HCT116 (cell line): ENCODE measurements around the gene RRAGD. TPM values are rescaled to one million over a fixed set of nuclear protein-coding genes. Genes with fewer than 3 reads are reported as not detected.

Experiments
- ATAC-seq: fragments of 200-7000 bp; cut with Tn5 transposase; 2 replicates; pipeline ENCODE4 v1.9.1; 2020; ENCODE audit warnings: mild to moderate bottlenecking, moderate library complexity
- BruUV-seq: library from RNA; stranded (reverse); fragments of 400-500 nt; replicated peaks from 2 replicates; lab custom pipeline; 2021; lab: Mats Ljungman, UMichigan
- CTCF ChIA-PET: fragments of 300-600 bp; sonication (Branson Sonifier 250); formaldehyde crosslinking; loops from one replicate; lab custom pipeline; 2021; ENCODE audit warnings: antibody characterized with exemption; lab: Charles Lee
- POLR2A ChIA-PET: fragments of 300-600, 350-600 bp; sonication (Branson Sonifier 250); formaldehyde crosslinking; loops from one replicate; lab custom pipeline; 2021; ENCODE audit warnings: antibody characterized with exemption; lab: Charles Lee
- RAD21 ChIA-PET, 2 experiments: fragments of 300-600 bp; sonication (Branson Sonifier 250); formaldehyde crosslinking; loops; one replicate each; lab custom pipeline; 2023; ENCODE audit warnings: low total read pairs in 2 of 2; ENCODE audit not compliant: uncharacterized antibody in 2 of 2, unreplicated experiment in 2 of 2, low non-redundant PET in 1 of 2; lab: Charles Lee
- DNase-seq: peaks from one replicate; pipeline ENCODE4 v3.0.0-alpha.2; 2010; ENCODE audit warnings: low read depth, low spot score
- H2AFZ ChIP-seq: fragments of 200-600 bp; shearing (Covaris generic), sonication (generic); 2 replicates; pipeline ENCODE4 v1.6.1; 2017; ENCODE audit warnings: low read depth, mixed run types, mixed read lengths, antibody characterized with exemption, low read length; ENCODE audit not compliant: poor library complexity, severe bottlenecking
- H3K27ac ChIP-seq: 2 replicates; pipeline ENCODE4 v1.5.1; 2012; ENCODE audit warnings: low read depth, low read length
- H3K27me3 ChIP-seq: fragments of 200-600 bp; sonication (generic); 2 replicates; pipeline ENCODE4 v1.6.1; 2016; ENCODE audit warnings: mixed run types, low read length, mixed read lengths; ENCODE audit not compliant: insufficient read depth
- H3K36me3 ChIP-seq, 2 experiments: fragments of 200-500 bp in 1 of 2; fragments of 200-600 bp in 1 of 2; sonication (Bioruptor generic) in 1 of 2; sonication (generic) in 1 of 2; 2 replicates each; pipeline versions ENCODE4 v1.5.1 to v1.6.1; 2014 to 2016; ENCODE audit warnings: low read length in 2 of 2, inconsistent platforms in 1 of 2, mixed read lengths in 1 of 2, mixed run types in 1 of 2; ENCODE audit not compliant: insufficient read depth in 2 of 2, control insufficient read depth in 1 of 2
- H3K4me1 ChIP-seq, 2 experiments: fragments of 200-600 bp in 1 of 2; sonication (generic) in 1 of 2; 2 replicates each; pipeline versions ENCODE4 v1.5.1 to v1.6.1; 2012 to 2017; ENCODE audit warnings: low read length in 2 of 2, inconsistent platforms in 1 of 2, mild to moderate bottlenecking in 1 of 2, mixed read lengths in 1 of 2, mixed run types in 1 of 2, moderate library complexity in 1 of 2; ENCODE audit not compliant: insufficient read depth in 2 of 2, control insufficient read depth in 1 of 2
- H3K4me2 ChIP-seq: fragments of 200-600 bp; sonication (generic); 2 replicates; pipeline ENCODE4 v1.6.1; 2017; ENCODE audit warnings: mixed run types, low read length, mixed read lengths
- H3K4me3 ChIP-seq, 2 experiments: fragments of 200-600 bp in 1 of 2; sonication (generic) in 1 of 2; replicated peaks in 1 of 2; 2 replicates each; pipeline ENCODE4 v1.5.1; 2011 to 2016; ENCODE audit warnings: low read length in 2 of 2, control low read depth in 1 of 2, low read depth in 1 of 2, mild to moderate bottlenecking in 1 of 2, mixed read lengths in 1 of 2, mixed run types in 1 of 2
- H3K79me2 ChIP-seq: fragments of 200-600 bp; sonication (generic); 2 replicates; pipeline ENCODE4 v1.6.1; 2017; ENCODE audit warnings: mild to moderate bottlenecking, mixed run types, low read length, moderate library complexity, mixed read lengths; ENCODE audit not compliant: insufficient read depth
- H3K9ac ChIP-seq: fragments of 200-600 bp; sonication (generic); 2 replicates; pipeline ENCODE4 v1.6.1; 2016; ENCODE audit warnings: low read length, mixed read lengths
- H3K9me2 ChIP-seq: fragments of 200-600 bp; sonication (generic), shearing (Covaris generic); 2 replicates; pipeline ENCODE4 v1.6.1; 2017; ENCODE audit warnings: mixed run types, mild to moderate bottlenecking, moderate library complexity; ENCODE audit not compliant: insufficient read depth
- H3K9me3 ChIP-seq, 2 experiments: fragments of 200-500 bp in 1 of 2; fragments of 200-600 bp in 1 of 2; sonication (Bioruptor generic) in 1 of 2; sonication (generic) in 1 of 2; 2 replicates each; pipeline ENCODE4 v1.6.1; 2014 to 2017; ENCODE audit warnings: low read length in 2 of 2, mixed read lengths in 2 of 2, inconsistent platforms in 1 of 2, low read depth in 1 of 2, mild to moderate bottlenecking in 1 of 2, mixed run types in 1 of 2, moderate library complexity in 1 of 2; ENCODE audit not compliant: control insufficient read depth in 1 of 2, insufficient read depth in 1 of 2
- H4K20me1 ChIP-seq: fragments of 200-600 bp; sonication (generic), shearing (Covaris generic); 2 replicates; pipeline ENCODE4 v1.6.1; 2017; ENCODE audit warnings: mixed run types, mild to moderate bottlenecking, moderate library complexity; ENCODE audit not compliant: insufficient read depth
- CBX3 ChIP-seq: IDR thresholded peaks from 2 replicates; pipeline ENCODE4 v1.6.1; 2012; ENCODE audit warnings: low read depth
- CEBPB ChIP-seq: IDR thresholded peaks from 2 replicates; pipeline ENCODE4 v1.6.1; 2012; ENCODE audit warnings: low read depth
- EGR1 ChIP-seq: IDR thresholded peaks from 2 replicates; pipeline ENCODE4 v1.6.1; 2012; ENCODE audit warnings: low read depth
- ELF1 ChIP-seq: IDR thresholded peaks from 2 replicates; pipeline ENCODE4 v1.6.1; 2012; ENCODE audit warnings: low read depth, borderline replicate concordance
- EZH2 ChIP-seq: fragments of 200-600 bp; sonication (generic); IDR thresholded peaks from 2 replicates; pipeline ENCODE4 v1.6.1; 2017; ENCODE audit warnings: antibody characterized with exemption, mixed run types
- EZH2phosphoT487 ChIP-seq: fragments of 200-600 bp; IDR thresholded peaks from 2 replicates; pipeline ENCODE4 v1.6.1; 2018; ENCODE audit warnings: antibody characterized with exemption, borderline replicate concordance
- FOSL1 ChIP-seq: IDR thresholded peaks from 2 replicates; pipeline ENCODE4 v1.6.1; 2012; ENCODE audit warnings: low read depth
- JUND ChIP-seq: IDR thresholded peaks from 2 replicates; pipeline ENCODE4 v1.6.1; 2012
- POLR2A ChIP-seq: IDR thresholded peaks from 2 replicates; pipeline ENCODE4 v1.7.0; 2011; ENCODE audit warnings: borderline replicate concordance; ENCODE audit not compliant: insufficient read depth, insufficient read length; ENCODE audit errors: extremely low read depth
- POLR2AphosphoS5 ChIP-seq: IDR thresholded peaks from 2 replicates; pipeline ENCODE4 v1.6.1; 2011; ENCODE audit warnings: mild to moderate bottlenecking, low read depth, low read length, moderate library complexity
- RAD21 ChIP-seq: IDR thresholded peaks from 2 replicates; pipeline ENCODE4 v1.6.1; 2012; ENCODE audit warnings: low read depth, mild to moderate bottlenecking
- SIN3A ChIP-seq: IDR thresholded peaks from 2 replicates; pipeline ENCODE4 v1.6.1; 2012; ENCODE audit warnings: low read depth
- SRF ChIP-seq: IDR thresholded peaks from 2 replicates; pipeline ENCODE4 v1.6.1; 2012; ENCODE audit warnings: low read depth
- TCF7L2 ChIP-seq: IDR thresholded peaks from 2 replicates; pipeline ENCODE4 v1.7.0; 2011; ENCODE audit warnings: borderline replicate concordance, inconsistent platforms; ENCODE audit not compliant: insufficient read depth, insufficient read length; ENCODE audit errors: extremely low read depth
- YY1 ChIP-seq: IDR thresholded peaks from 2 replicates; pipeline ENCODE4 v1.6.1; 2011; ENCODE audit warnings: low read length, low read depth, moderate library complexity, mild to moderate bottlenecking; ENCODE audit not compliant: insufficient replicate concordance; ENCODE audit errors: extremely low read depth
- ZFX ChIP-seq: fragments of 450-650 bp; IDR thresholded peaks from 2 replicates; pipeline ENCODE4 v1.6.1; 2017
- ZNF274 ChIP-seq: fragments of 200-500 bp; sonication (Bioruptor generic); IDR thresholded peaks from 2 replicates; pipeline ENCODE4 v1.6.1; 2014; ENCODE audit warnings: mild to moderate bottlenecking, low read depth, low read length, inconsistent platforms
- intact Hi-C: fragments of 100-400 bp; cut with micrococcal nuclease; formaldehyde crosslinking; loops from 2 replicates; pipeline ENCODE4 v1.10.0; 2022
- total RNA-seq: library from RNA; stranded (reverse); gene quantifications from one replicate; pipeline ENCODE4 v1.2.1, GENCODE V29; 2021; ENCODE audit not compliant: unreplicated experiment
- TF ChIP-seq, protein P1 (sequence below): IDR thresholded peaks from 2 replicates; pipeline ENCODE4 v1.6.1; 2012
- TF ChIP-seq, protein P2 (sequence below): IDR thresholded peaks from 2 replicates; pipeline ENCODE4 v1.6.1; 2012; ENCODE audit warnings: low read depth
- TF ChIP-seq, protein P3 (sequence below), 3 experiments: fragments of 200-600 bp in 1 of 3; sonication (generic) in 1 of 3; IDR thresholded peaks in 2 of 3; conservative IDR thresholded peaks in 1 of 3; 2 replicates each; pipeline ENCODE4 v1.5.1; 2012 to 2017; ENCODE audit warnings: low read depth in 2 of 3, low read length in 2 of 3, antibody characterized with exemption in 1 of 3, borderline replicate concordance in 1 of 3, control low read depth in 1 of 3, mild to moderate bottlenecking in 1 of 3, mixed read lengths in 1 of 3, mixed run types in 1 of 3, moderate library complexity in 1 of 3; ENCODE audit not compliant: insufficient read depth in 1 of 3

The RRAGD gene
- total RNA-seq, 1 experiment from 2014 or later = 15.9 TPM

DNA sequence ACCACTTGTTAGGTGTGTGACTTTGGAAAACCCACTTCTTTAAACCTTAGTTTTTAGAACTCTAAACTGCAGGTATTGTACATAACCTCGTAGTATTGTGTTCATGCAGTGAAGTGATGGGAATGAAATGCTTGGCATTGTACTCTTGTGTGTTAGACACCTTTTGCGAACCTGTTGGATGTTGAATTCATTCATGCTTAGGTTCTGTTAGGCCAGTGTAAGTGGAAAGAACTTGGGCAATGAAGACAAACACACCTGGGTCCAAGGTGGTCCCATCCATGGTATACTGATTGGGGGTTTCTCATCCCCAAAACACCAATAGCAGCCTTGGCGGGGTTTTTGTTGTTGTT lies 22.1 kb upstream of the RRAGD start:
- CTCF ChIA-PET = interaction anchor here (1.2 kb wide), 1 partner anchor 175 kb away, joined by 3 read pairs; no protein-coding TSS in a partner anchor
- H3K27ac ChIP-seq = no peak overlapping the region
- intact Hi-C loops = loop anchor here (5.0 to 10.0 kb wide), 2 partner anchors 361 to 1043 kb away; no protein-coding TSS in a partner anchor
- no peaks in the 10 kb centered on the region for H3K9me3 ChIP-seq
- H3K9ac ChIP-seq = no peak overlapping the region
- no peak overlapping the region for H2AFZ ChIP-seq
- no peaks in the 10 kb centered on the region for H3K79me2 ChIP-seq
- H3K36me3 ChIP-seq = no peaks in the 10 kb centered on the region
- no peaks in the 10 kb centered on the region for H3K9me2 ChIP-seq
- no peaks in the 10 kb centered on the region for H3K27me3 ChIP-seq
- POLR2A ChIA-PET = no interaction called here
- RAD21 ChIA-PET = no interaction called here
- H4K20me1 ChIP-seq = no peaks in the 10 kb centered on the region
- no peak for DNase-seq
- no TSS peak for BruUV-seq
- no peak for TF ChIP-seq SRF
- TF ChIP-seq ZNF274 = no peak
- no peak for TF ChIP-seq EZH2
- no peak for TF ChIP-seq TCF7L2
- TF ChIP-seq FOSL1 = no peak
- no peak for TF ChIP-seq ELF1
- no peak for TF ChIP-seq JUND
- no peak for TF ChIP-seq POLR2AphosphoS5
- TF ChIP-seq CEBPB = no peak
- no peak for TF ChIP-seq SIN3A
- TF ChIP-seq, protein P1, sequence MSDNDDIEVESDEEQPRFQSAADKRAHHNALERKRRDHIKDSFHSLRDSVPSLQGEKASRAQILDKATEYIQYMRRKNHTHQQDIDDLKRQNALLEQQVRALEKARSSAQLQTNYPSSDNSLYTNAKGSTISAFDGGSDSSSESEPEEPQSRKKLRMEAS = no peak
- TF ChIP-seq POLR2A = no peak
- no peak for TF ChIP-seq EGR1
- TF ChIP-seq RAD21 = no peak
- TF ChIP-seq ZFX = no peak
- TF ChIP-seq, protein P2, sequence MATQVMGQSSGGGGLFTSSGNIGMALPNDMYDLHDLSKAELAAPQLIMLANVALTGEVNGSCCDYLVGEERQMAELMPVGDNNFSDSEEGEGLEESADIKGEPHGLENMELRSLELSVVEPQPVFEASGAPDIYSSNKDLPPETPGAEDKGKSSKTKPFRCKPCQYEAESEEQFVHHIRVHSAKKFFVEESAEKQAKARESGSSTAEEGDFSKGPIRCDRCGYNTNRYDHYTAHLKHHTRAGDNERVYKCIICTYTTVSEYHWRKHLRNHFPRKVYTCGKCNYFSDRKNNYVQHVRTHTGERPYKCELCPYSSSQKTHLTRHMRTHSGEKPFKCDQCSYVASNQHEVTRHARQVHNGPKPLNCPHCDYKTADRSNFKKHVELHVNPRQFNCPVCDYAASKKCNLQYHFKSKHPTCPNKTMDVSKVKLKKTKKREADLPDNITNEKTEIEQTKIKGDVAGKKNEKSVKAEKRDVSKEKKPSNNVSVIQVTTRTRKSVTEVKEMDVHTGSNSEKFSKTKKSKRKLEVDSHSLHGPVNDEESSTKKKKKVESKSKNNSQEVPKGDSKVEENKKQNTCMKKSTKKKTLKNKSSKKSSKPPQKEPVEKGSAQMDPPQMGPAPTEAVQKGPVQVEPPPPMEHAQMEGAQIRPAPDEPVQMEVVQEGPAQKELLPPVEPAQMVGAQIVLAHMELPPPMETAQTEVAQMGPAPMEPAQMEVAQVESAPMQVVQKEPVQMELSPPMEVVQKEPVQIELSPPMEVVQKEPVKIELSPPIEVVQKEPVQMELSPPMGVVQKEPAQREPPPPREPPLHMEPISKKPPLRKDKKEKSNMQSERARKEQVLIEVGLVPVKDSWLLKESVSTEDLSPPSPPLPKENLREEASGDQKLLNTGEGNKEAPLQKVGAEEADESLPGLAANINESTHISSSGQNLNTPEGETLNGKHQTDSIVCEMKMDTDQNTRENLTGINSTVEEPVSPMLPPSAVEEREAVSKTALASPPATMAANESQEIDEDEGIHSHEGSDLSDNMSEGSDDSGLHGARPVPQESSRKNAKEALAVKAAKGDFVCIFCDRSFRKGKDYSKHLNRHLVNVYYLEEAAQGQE = no peak
- TF ChIP-seq, protein P3, sequence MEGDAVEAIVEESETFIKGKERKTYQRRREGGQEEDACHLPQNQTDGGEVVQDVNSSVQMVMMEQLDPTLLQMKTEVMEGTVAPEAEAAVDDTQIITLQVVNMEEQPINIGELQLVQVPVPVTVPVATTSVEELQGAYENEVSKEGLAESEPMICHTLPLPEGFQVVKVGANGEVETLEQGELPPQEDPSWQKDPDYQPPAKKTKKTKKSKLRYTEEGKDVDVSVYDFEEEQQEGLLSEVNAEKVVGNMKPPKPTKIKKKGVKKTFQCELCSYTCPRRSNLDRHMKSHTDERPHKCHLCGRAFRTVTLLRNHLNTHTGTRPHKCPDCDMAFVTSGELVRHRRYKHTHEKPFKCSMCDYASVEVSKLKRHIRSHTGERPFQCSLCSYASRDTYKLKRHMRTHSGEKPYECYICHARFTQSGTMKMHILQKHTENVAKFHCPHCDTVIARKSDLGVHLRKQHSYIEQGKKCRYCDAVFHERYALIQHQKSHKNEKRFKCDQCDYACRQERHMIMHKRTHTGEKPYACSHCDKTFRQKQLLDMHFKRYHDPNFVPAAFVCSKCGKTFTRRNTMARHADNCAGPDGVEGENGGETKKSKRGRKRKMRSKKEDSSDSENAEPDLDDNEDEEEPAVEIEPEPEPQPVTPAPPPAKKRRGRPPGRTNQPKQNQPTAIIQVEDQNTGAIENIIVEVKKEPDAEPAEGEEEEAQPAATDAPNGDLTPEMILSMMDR (IDR thresholded peaks at IDR 0.05 in 2 of 3, conservative IDR thresholded peaks at IDR 0.05 in 1 of 3; ENCODE audit: borderline replicate concordance in 1 of 3, insufficient read depth in 1 of 3, low read depth in 2 of 3, low read length in 2 of 3) = no peak
- no peak for TF ChIP-seq CBX3
- no peak for TF ChIP-seq YY1
- TF ChIP-seq EZH2phosphoT487 = no peak
- no peak for ATAC-seq
- H3K4me1 ChIP-seq = peaks cover 0 to 20% of the 10 kb centered on the region in 2 experiments; a peak in 2 of 4 replicates
- H3K4me3 ChIP-seq = peak overlapping the region; percentile 55 to 61; a peak in 2 of 4 replicates
- H3K4me2 ChIP-seq = peak overlapping the region; percentile 75
